ENCODE data around the gene SND1.
A peak's percentile ranks its signal among the peaks of the same experiment; 100 is the strongest.

Gene SND1

GRCh38 chr7:127730658-127731276 is 78.8 kb downstream of the SND1 start:
- DNase-seq (ENCODE audit: low read depth in 3 of 3) = no peak

GRCh38 chr7:127731431-127732080 is 79.6 kb downstream of the SND1 start:
- DNase-seq (ENCODE audit: low read depth in 3 of 3) = no peak

- DNase-seq (ENCODE audit: low read depth in 3 of 3) = no peak
Observed at GRCh38 chr7:127732306-127732705, 80.3 kb downstream of the SND1 start.

GRCh38 chr7:127733986-127734385 is 82.0 kb downstream of the SND1 start:
- DNase-seq (ENCODE audit: low read depth in 3 of 3) = no peak

GRCh38 chr7:127736511-127736910 is 84.5 kb downstream of the SND1 start:
- DNase-seq (ENCODE audit: low read depth in 3 of 3) = no peak

GRCh38 chr7:127738859-127739258 is 86.9 kb downstream of the SND1 start:
- DNase-seq (ENCODE audit: low read depth in 3 of 3) = no peak

- no peak for DNase-seq (ENCODE audit: low read depth in 3 of 3)
Observed at GRCh38 chr7:127741764-127742375, 89.9 kb downstream of the SND1 start.

GRCh38 chr7:127745445-127745844 is 93.5 kb downstream of the SND1 start:
- DNase-seq (ENCODE audit: low read depth in 3 of 3) = peak in 1 of 3 donors; percentile 2

- no peak for DNase-seq (ENCODE audit: low read depth in 3 of 3)
Observed at GRCh38 chr7:127751062-127751461, 99.1 kb downstream of the SND1 start.

GRCh38 chr7:127751490-127752448 is 99.8 kb downstream of the SND1 start:
- DNase-seq (ENCODE audit: low read depth in 3 of 3) = no peak

- DNase-seq (ENCODE audit: low read depth in 3 of 3) = no peak
Observed at GRCh38 chr7:127752829-127753228, 100.8 kb downstream of the SND1 start.

- DNase-seq (ENCODE audit: low read depth in 3 of 3) = no peak
Observed at GRCh38 chr7:127754457-127754856, 102.5 kb downstream of the SND1 start.

- DNase-seq (ENCODE audit: low read depth in 3 of 3) = no peak
Observed at GRCh38 chr7:127755521-127755920, 103.5 kb downstream of the SND1 start.

- DNase-seq (ENCODE audit: low read depth in 3 of 3) = no peak
Observed at GRCh38 chr7:127755965-127756364, 104.0 kb downstream of the SND1 start.

- no peak for DNase-seq (ENCODE audit: low read depth in 3 of 3)
Observed at GRCh38 chr7:127758105-127758504, 106.1 kb downstream of the SND1 start.

GRCh38 chr7:127758845-127759244 is 106.9 kb downstream of the SND1 start:
- no peak for DNase-seq (ENCODE audit: low read depth in 3 of 3)

GRCh38 chr7:127759945-127760421 is 108.0 kb downstream of the SND1 start:
- DNase-seq (ENCODE audit: low read depth in 3 of 3) = no peak

GRCh38 chr7:127760436-127761031 is 108.5 kb downstream of the SND1 start:
- DNase-seq (ENCODE audit: low read depth in 3 of 3) = no peak

GRCh38 chr7:127761196-127761595 is 109.2 kb downstream of the SND1 start:
- no peak for DNase-seq (ENCODE audit: low read depth in 3 of 3)

- DNase-seq (ENCODE audit: low read depth in 3 of 3) = no peak
Observed at GRCh38 chr7:127764681-127765080, 112.7 kb downstream of the SND1 start.

GRCh38 chr7:127765150-127765549 is 113.2 kb downstream of the SND1 start:
- DNase-seq (ENCODE audit: low read depth in 3 of 3) = no peak
